OCI-LY7 (cell line): ENCODE results near the gene CA9. TPM values are rescaled to one million over a fixed set of nuclear protein-coding genes. Genes with fewer than 3 reads are reported as not detected.
A peak's percentile ranks its signal among the peaks of the same experiment; 100 is the strongest.

Experiments used
- BruUV-seq: library from RNA; stranded (reverse); fragments of 400-500 nt; replicated peaks from 2 replicates; lab custom pipeline; 2021; lab: Mats Ljungman, UMichigan
- CTCF ChIA-PET: fragments of 300-600 bp; sonication (Branson Sonifier 250); formaldehyde crosslinking; loops from one replicate; lab custom pipeline; 2022; ENCODE audit warnings: antibody characterized with exemption; ENCODE audit not compliant: unreplicated experiment; lab: Charles Lee
- POLR2A ChIA-PET: fragments of 300-600 bp; sonication (Branson Sonifier 250); formaldehyde crosslinking; loops from one replicate; lab custom pipeline; 2022; ENCODE audit warnings: antibody characterized with exemption; lab: Charles Lee
- DNase-seq: peaks from one replicate; pipeline ENCODE4 v3.0.0-alpha.2; 2015; ENCODE audit warnings: low spot score
- H2AFZ ChIP-seq: fragments of 200-600 bp; sonication (generic), shearing (Covaris generic); 2 replicates; pipeline ENCODE4 v1.6.1; 2014; ENCODE audit warnings: mild to moderate bottlenecking, antibody characterized with exemption, low read length, moderate library complexity
- H3K27ac ChIP-seq: fragments of 200-600 bp; sonication (generic); 2 replicates; pipeline ENCODE4 v1.5.1; 2014; ENCODE audit warnings: mixed run types, low read depth, mild to moderate bottlenecking, moderate library complexity, low read length, inconsistent platforms; ENCODE audit not compliant: poor library complexity, severe bottlenecking
- H3K36me3 ChIP-seq: fragments of 200-600 bp; sonication (generic); 2 replicates; pipeline ENCODE4 v1.6.1; 2014; ENCODE audit warnings: mild to moderate bottlenecking, antibody characterized with exemption, low read length, moderate library complexity, mixed read lengths; ENCODE audit not compliant: insufficient read depth
- H3K4me1 ChIP-seq: fragments of 200-600 bp; sonication (generic); 2 replicates; pipeline ENCODE4 v1.5.1; 2014; ENCODE audit warnings: mild to moderate bottlenecking, low read length; ENCODE audit not compliant: insufficient read depth, poor library complexity, severe bottlenecking
- H3K4me2 ChIP-seq: fragments of 200-600 bp; sonication (generic); 2 replicates; pipeline ENCODE4 v1.6.1; 2014; ENCODE audit warnings: mild to moderate bottlenecking, low read length
- H3K4me3 ChIP-seq: fragments of 200-600 bp; sonication (generic); 2 replicates; pipeline ENCODE4 v1.5.1; 2014; ENCODE audit warnings: mild to moderate bottlenecking, low read depth, low read length; ENCODE audit not compliant: poor library complexity, severe bottlenecking
- H3K79me2 ChIP-seq: fragments of 200-600 bp; sonication (generic); 2 replicates; pipeline ENCODE4 v1.6.1; 2016; ENCODE audit warnings: low read depth, mild to moderate bottlenecking, low read length, moderate library complexity, mixed read lengths; ENCODE audit not compliant: insufficient read depth
- H3K9me2 ChIP-seq: fragments of 200-600 bp; sonication (generic); 2 replicates; pipeline ENCODE4 v1.6.1; 2016; ENCODE audit warnings: mild to moderate bottlenecking, low read length, mixed read lengths; ENCODE audit not compliant: insufficient read depth
- H3K9me3 ChIP-seq: fragments of 200-600 bp; sonication (generic); 2 replicates; pipeline ENCODE4 v1.6.1; 2014; ENCODE audit warnings: mild to moderate bottlenecking, mixed run types, low read length, mixed read lengths
- H4K20me1 ChIP-seq: fragments of 200-600 bp; sonication (generic); 2 replicates; pipeline ENCODE4 v1.6.1; 2014; ENCODE audit warnings: mild to moderate bottlenecking, antibody characterized with exemption, low read length, moderate library complexity, mixed read lengths; ENCODE audit not compliant: insufficient read depth
- CTCF ChIP-seq: fragments of 200-600 bp; sonication (generic); conservative IDR thresholded peaks from 2 replicates; pipeline ENCODE4 v1.5.1; 2014; ENCODE audit warnings: mild to moderate bottlenecking, antibody characterized with exemption, low read length, moderate library complexity, mixed read lengths
- EZH2phosphoT487 ChIP-seq: fragments of 200-600 bp; sonication (generic); IDR thresholded peaks from 2 replicates; pipeline ENCODE4 v1.6.1; 2018; ENCODE audit warnings: low read depth, borderline replicate concordance, mild to moderate bottlenecking, mixed run types, antibody characterized with exemption, low read length, moderate library complexity, mixed read lengths
- intact Hi-C: fragments of 100-400 bp; cut with micrococcal nuclease; formaldehyde crosslinking; loops from one replicate; pipeline ENCODE4 v1.10.0; 2022; ENCODE audit not compliant: unreplicated experiment
- total RNA-seq, 2 experiments: library from RNA; depleted of rRNA in 1 of 2; stranded (reverse); fragments of >200 nt in 1 of 2; shearing (Covaris generic) in 1 of 2; gene quantifications; 2 replicates each; pipeline ENCODE4 v1.2.3, GENCODE V29; 2014 to 2022

The CA9 gene
- total RNA-seq, 2 experiments from 2014 or later = 0.16 TPM; not detected in 1

- H2AFZ ChIP-seq = peak overlapping the region; percentile 89; the same call in 1 of the 2 replicates
- BruUV-seq = no TSS peak
- no peaks in the 10 kb centered on the region for H4K20me1 ChIP-seq
- H3K36me3 ChIP-seq = no peaks in the 10 kb centered on the region
- H3K9me2 ChIP-seq = no peaks in the 10 kb centered on the region
- H3K4me1 ChIP-seq = peaks cover 51% of the 10 kb centered on the region
- no peak overlapping the region for H3K27ac ChIP-seq
- TF ChIP-seq EZH2phosphoT487 = no peak
- no peak for TF ChIP-seq CTCF
- no peaks in the 10 kb centered on the region for H3K9me3 ChIP-seq
- ChIA-PET CTCF (interaction anchor here (0.8 to 1.5 kb wide), 4 partner anchors 8 to 77 kb away, joined by 3 to 5 read pairs (median 4); no protein-coding TSS in a partner anchor), POLR2A (interaction anchor here (0.6 to 1.6 kb wide), 7 partner anchors 22 to 226 kb away, joined by 3 to 7 read pairs (median 4); partner anchors contain the start of gene SIT1)
- no peak overlapping the region for H3K4me3 ChIP-seq
- intact Hi-C loops = no loop called here
- peak overlapping the region; percentile 60 for H3K4me2 ChIP-seq
- no peaks in the 10 kb centered on the region for H3K79me2 ChIP-seq
- DNase-seq = no peak
Observed at GRCh38 chr9:35687972-35688557, 14.3 kb downstream of the CA9 start.

- peaks cover 46% of the 10 kb centered on the region for H3K4me1 ChIP-seq
- H3K36me3 ChIP-seq = no peaks in the 10 kb centered on the region
- no peak overlapping the region for H3K4me3 ChIP-seq
- H3K9me3 ChIP-seq = no peaks in the 10 kb centered on the region
- ChIA-PET POLR2A (interaction anchor here (0.6 to 1.6 kb wide), 5 partner anchors 23 to 88 kb away, joined by 3 to 7 read pairs (median 4); partner anchors contain the start of gene SIT1), CTCF (interaction anchor here (0.8 to 1.5 kb wide), 3 partner anchors 8 to 41 kb away, joined by 3 to 5 read pairs (median 3); no protein-coding TSS in a partner anchor)
- peak overlapping the region; percentile 60; the same call in 1 of the 2 replicates for H3K4me2 ChIP-seq
- no peak overlapping the region; the same call in 1 of the 2 replicates for H2AFZ ChIP-seq
- no TSS peak for BruUV-seq
- TF ChIP-seq CTCF (no peak), EZH2phosphoT487 (no peak)
- intact Hi-C loops = no loop called here
- no peak overlapping the region for H3K27ac ChIP-seq
- no peaks in the 10 kb centered on the region for H4K20me1 ChIP-seq
- DNase-seq = no peak
- H3K9me2 ChIP-seq = no peaks in the 10 kb centered on the region
- no peaks in the 10 kb centered on the region for H3K79me2 ChIP-seq
Observed at GRCh38 chr9:35688558-35689541, 15.1 kb downstream of the CA9 start.
